ENCODE data around the gene LUZP1. TPM values are rescaled to one million over a fixed set of nuclear protein-coding genes. Genes with fewer than 3 reads are reported as not detected.

The LUZP1 gene
- total and polyA plus RNA-seq, 2 experiments from 2014 or later, result 23.3 to 27.6 TPM

- 73% methylated on average over 1 of the region's 1 CpG for WGBS (ENCODE audit: low lambda C conversion rate, missing lambda C conversion rate)
- peaks cover 23% of the 10 kb centered on the region for H4K20me1 ChIP-seq (ENCODE audit: insufficient read depth, poor library complexity, severe bottlenecking)
- no peaks in the 10 kb centered on the region for H3K27me3 ChIP-seq
- H3K79me2 ChIP-seq, result peaks cover 96% of the 10 kb centered on the region
- no peaks in the 10 kb centered on the region for H3K36me3 ChIP-seq (replicated peaks; ENCODE audit: insufficient read depth, low read depth)
- H3K9me2 ChIP-seq (replicated peaks; ENCODE audit: insufficient read depth), result no peaks in the 10 kb centered on the region
- no peak overlapping the region for H3K4me3 ChIP-seq
- no peak for TF ChIP-seq EZH2 (IDR thresholded peaks at IDR 0.05; ENCODE audit: borderline replicate concordance)
- TF ChIP-seq, protein P1, sequence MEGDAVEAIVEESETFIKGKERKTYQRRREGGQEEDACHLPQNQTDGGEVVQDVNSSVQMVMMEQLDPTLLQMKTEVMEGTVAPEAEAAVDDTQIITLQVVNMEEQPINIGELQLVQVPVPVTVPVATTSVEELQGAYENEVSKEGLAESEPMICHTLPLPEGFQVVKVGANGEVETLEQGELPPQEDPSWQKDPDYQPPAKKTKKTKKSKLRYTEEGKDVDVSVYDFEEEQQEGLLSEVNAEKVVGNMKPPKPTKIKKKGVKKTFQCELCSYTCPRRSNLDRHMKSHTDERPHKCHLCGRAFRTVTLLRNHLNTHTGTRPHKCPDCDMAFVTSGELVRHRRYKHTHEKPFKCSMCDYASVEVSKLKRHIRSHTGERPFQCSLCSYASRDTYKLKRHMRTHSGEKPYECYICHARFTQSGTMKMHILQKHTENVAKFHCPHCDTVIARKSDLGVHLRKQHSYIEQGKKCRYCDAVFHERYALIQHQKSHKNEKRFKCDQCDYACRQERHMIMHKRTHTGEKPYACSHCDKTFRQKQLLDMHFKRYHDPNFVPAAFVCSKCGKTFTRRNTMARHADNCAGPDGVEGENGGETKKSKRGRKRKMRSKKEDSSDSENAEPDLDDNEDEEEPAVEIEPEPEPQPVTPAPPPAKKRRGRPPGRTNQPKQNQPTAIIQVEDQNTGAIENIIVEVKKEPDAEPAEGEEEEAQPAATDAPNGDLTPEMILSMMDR (IDR thresholded peaks at IDR 0.05; ENCODE audit: poor library complexity), result no peak
- no peak for TF ChIP-seq EZH2phosphoT487 (IDR thresholded peaks at IDR 0.05; ENCODE audit: low read depth, severe bottlenecking, unreplicated experiment)
- DNase-seq (ENCODE audit: low spot score), result no peak
- peaks cover 3% of the 10 kb centered on the region for H3K4me1 ChIP-seq (ENCODE audit: insufficient read depth)
- no peak overlapping the region for H2AFZ ChIP-seq
- no peak overlapping the region for H3K27ac ChIP-seq
- no peaks in the 10 kb centered on the region for H3K9me3 ChIP-seq (ENCODE audit: low read depth)
- H3K4me2 ChIP-seq, result no peak overlapping the region
These were observed 15.5 kb downstream of the LUZP1 start for GRCh38 chr1:23152966-23153684.

GRCh38 chr1:23150742-23151141 is 17.9 kb downstream of the LUZP1 start:
- peaks cover 3% of the 10 kb centered on the region for H3K4me1 ChIP-seq (ENCODE audit: insufficient read depth)
- no peaks in the 10 kb centered on the region for H3K9me2 ChIP-seq (replicated peaks; ENCODE audit: insufficient read depth)
- H3K9me3 ChIP-seq (ENCODE audit: low read depth), result no peaks in the 10 kb centered on the region
- no peak overlapping the region for H2AFZ ChIP-seq
- peaks cover 96% of the 10 kb centered on the region for H3K79me2 ChIP-seq
- no peak overlapping the region for H3K4me3 ChIP-seq
- no peaks in the 10 kb centered on the region for H3K27me3 ChIP-seq
- H3K27ac ChIP-seq, result no peak overlapping the region
- DNase-seq (ENCODE audit: low spot score), result no peak
- TF ChIP-seq, protein P1 (IDR thresholded peaks at IDR 0.05; ENCODE audit: poor library complexity), result no peak
- TF ChIP-seq EZH2phosphoT487 (IDR thresholded peaks at IDR 0.05; ENCODE audit: low read depth, severe bottlenecking, unreplicated experiment), result no peak
- no peak for TF ChIP-seq EZH2 (IDR thresholded peaks at IDR 0.05; ENCODE audit: borderline replicate concordance)
- 85% methylated on average over 5 of the region's 5 CpGs for WGBS (ENCODE audit: low lambda C conversion rate, missing lambda C conversion rate)
- no peaks in the 10 kb centered on the region for H3K36me3 ChIP-seq (replicated peaks; ENCODE audit: insufficient read depth, low read depth)
- no peak overlapping the region for H3K4me2 ChIP-seq
- peaks cover 15% of the 10 kb centered on the region for H4K20me1 ChIP-seq (ENCODE audit: insufficient read depth, poor library complexity, severe bottlenecking)

DNA sequence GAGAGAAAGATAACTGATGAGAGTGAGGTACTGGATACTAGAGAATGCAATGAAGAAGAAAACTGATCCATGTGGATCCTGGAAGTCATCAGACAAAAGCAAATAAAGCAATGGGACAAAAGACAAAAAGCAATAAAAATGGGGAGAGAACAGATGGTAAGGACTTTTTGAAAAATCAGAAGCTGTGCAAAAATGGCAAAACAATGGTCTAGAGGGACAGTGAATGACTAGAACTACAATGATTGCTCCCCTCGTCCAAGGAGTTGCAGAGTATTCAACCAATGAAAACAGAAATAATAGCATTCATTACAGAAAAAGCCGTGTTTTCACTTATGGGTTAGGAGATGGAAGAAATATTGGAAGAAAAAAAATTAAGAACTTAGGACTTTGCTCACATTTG is 18.5 kb downstream of the LUZP1 start:
- 86% methylated on average over 2 of the region's 2 CpGs for WGBS (ENCODE audit: low lambda C conversion rate, missing lambda C conversion rate)

More for the DNA sequence above, 18.5 kb downstream of the LUZP1 start:
- H3K4me1 ChIP-seq (ENCODE audit: insufficient read depth), result peaks cover 3% of the 10 kb centered on the region
- no peak overlapping the region for H2AFZ ChIP-seq
- DNase-seq (ENCODE audit: low spot score), result no peak
- no peaks in the 10 kb centered on the region for H3K27me3 ChIP-seq
- H3K79me2 ChIP-seq, result peaks cover 94% of the 10 kb centered on the region
- no peaks in the 10 kb centered on the region for H3K9me3 ChIP-seq (ENCODE audit: low read depth)
- TF ChIP-seq, protein P1 (IDR thresholded peaks at IDR 0.05; ENCODE audit: poor library complexity), result no peak
- TF ChIP-seq EZH2 (IDR thresholded peaks at IDR 0.05; ENCODE audit: borderline replicate concordance), result no peak
- no peak for TF ChIP-seq EZH2phosphoT487 (IDR thresholded peaks at IDR 0.05; ENCODE audit: low read depth, severe bottlenecking, unreplicated experiment)
- no peak overlapping the region for H3K4me2 ChIP-seq
- no peak overlapping the region for H3K4me3 ChIP-seq
- H4K20me1 ChIP-seq (ENCODE audit: insufficient read depth, poor library complexity, severe bottlenecking), result peaks cover 14% of the 10 kb centered on the region
- H3K27ac ChIP-seq, result no peak overlapping the region
- no peaks in the 10 kb centered on the region for H3K36me3 ChIP-seq (replicated peaks; ENCODE audit: insufficient read depth, low read depth)
- no peaks in the 10 kb centered on the region for H3K9me2 ChIP-seq (replicated peaks; ENCODE audit: insufficient read depth)
